MV-4-11 (cell line): ENCODE data around the gene SLITRK5.

ENCODE experiments used
- DNase-seq: peaks from one replicate; lab custom pipeline; 2025; lab: John Stamatoyannopoulos, UW

SLITRK5 gene

DNA sequence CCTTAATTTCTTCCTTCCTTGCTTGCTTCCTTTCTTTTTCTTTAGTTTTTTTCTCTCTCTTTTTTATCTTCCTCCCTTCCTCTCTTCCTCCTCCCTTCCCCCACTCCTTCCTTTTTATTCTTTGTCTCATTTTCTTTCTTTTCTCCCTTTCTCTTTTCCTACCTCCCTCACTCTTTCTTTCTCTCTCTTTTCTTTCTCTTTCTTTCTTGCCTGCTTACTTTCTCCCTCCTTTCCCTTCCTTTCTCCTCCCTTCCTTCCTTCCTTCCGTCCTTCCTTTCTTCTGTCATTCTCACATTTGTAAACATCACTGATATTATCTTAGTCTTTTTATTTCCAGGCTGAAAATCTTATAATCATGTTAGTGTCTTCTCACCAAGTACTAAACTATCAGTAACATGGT lies 38.8 kb downstream of the SLITRK5 start:
- DNase-seq = no peak

DNA sequence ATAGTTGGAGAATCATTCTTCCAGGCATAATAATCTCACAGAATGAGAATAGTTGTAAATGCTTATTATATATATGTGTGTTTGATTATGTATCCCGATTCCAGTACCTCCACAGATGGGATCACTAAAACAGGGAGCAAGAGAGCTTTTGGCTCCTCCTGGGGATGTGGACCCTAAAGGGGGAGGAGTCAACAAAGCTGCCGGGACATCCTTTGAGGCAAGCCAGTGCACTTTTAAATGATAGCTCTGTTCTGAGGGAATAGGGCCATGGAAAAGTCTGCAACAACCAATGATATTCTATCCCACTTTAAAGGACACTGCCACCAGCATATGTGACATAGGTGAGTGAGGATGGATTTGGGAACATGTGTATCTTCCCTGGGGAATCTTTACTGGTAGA lies 40.8 kb downstream of the SLITRK5 start:
- no peak for DNase-seq
